SW480 (cell line): ENCODE measurements around the gene ALOX5AP.

Source experiments
- DNase-seq: peaks from one replicate; pipeline ENCODE4 v3.0.0-alpha.2; 2016; ENCODE audit warnings: low spot score

ALOX5AP gene

GRCh38 chr13:30714629-30715371 is 20.5 kb upstream of the ALOX5AP start:
- DNase-seq = no peak

- DNase-seq = no peak
These were observed 20.0 kb upstream of the ALOX5AP start for GRCh38 chr13:30715372-30715756.

DNA sequence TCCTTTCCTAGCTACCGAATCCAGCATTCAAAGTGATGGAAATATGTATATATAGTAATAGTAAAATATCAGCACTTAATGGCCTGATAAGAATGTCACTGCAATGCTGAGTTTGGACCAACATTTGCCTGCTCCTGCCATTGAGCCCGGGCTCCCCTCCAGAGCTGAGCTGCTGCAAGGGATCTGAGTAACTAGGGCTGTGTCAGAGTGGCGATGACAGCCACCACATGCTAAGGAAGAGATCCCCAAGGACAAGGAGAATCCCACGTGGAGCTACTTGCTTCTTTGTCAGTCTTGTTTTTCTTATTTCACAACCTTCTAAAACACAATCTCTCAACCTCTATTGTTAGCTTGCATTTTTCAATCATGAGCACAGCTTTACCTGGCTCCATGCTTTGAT is 19.5 kb upstream of the ALOX5AP start:
- no peak for DNase-seq

DNA sequence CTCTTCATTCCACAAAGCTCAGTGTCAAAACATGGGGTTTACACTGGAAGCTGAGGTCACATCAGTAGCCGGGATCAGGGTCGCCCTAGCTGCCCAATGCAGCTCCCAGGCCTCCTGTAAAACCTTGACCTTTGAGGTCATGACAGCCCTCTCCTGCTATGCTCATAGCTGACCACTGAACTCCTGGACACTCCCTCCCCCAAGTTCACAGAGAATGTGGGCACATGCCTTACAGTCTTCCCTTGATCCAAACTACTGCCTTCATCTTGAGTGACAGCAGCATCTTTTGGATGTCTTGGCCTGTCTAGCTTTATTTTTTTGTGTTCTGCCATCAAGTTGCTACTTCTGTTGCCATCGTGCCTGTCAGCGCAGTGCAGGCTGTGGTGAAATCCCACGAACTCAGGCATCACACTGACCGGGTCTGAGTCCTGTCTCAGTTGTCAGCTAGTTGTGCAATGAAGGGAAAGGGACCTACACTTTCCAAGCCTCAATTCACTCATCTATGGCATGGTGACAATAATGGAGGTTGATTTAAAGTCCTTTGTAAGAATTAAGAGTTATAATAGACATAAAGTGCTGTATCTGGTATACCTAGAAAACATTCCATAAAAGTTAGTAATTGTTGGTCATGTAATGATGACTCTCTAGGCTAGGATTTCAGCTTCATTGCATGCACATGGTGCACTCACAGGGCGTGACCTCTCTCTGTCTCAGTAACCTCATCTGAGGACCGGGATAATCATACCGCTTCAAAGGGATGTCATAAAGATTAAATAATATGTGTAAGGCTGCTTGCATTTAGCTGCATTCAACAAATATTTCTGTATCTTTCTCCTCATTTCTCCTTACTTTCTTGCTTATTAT is 16.4 kb upstream of the ALOX5AP start:
- DNase-seq = peak; percentile 96

DNA sequence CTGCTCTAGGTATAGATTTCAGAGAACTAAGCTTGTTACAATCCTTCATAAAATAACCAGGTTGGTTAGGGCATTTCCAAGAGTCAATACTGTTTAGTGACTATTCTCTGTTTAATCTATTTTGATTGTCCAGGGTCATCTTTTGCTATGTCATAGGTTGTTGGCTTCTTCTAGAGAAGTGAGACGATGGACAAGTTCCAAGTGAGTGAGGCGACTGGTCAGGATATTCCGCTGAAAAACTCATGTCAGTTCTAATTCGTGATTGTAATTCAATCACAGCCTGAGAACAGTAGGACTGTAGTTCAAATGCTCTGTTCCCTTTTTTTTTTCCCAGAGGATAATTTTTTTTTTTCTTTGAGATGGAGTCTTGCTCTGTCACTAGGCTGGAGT is 15.8 kb upstream of the ALOX5AP start:
- peak; percentile 66 for DNase-seq

DNA sequence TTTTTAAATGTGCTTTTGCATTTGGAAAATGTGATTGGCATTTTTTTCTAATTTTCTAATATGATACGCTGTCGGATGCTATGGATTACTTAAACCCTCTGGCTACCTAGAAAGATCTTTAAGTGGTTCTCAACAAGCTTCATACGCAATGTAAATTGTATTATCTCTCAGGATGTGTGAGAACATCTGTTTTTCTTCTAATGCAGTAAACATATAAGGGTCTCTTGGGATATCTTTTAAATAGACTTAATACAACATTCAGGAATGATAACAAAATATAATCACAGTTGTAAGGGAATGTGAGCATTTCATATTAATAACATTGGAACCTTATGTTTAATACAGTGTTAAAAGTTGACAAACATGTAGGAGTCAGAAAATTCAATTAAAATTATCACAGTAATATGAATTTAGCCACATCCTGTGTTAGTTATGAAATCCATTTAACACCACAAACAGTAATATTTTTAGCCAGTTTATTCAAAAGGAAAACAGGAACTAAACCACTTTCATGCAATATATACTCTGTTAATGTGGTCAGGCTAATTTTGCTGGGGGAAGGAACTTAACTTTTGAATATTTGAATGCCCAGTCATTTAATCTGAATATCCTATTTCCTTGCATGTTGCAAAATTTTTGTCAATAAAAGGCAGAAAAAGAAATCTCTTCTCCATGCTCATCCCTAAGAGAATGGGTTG is 15.0 kb upstream of the ALOX5AP start:
- no peak for DNase-seq

- no peak for DNase-seq
These were observed 13.4 kb upstream of the ALOX5AP start for GRCh38 chr13:30721936-30722335.

GRCh38 chr13:30722361-30722760 is 13.0 kb upstream of the ALOX5AP start:
- no peak for DNase-seq

DNA sequence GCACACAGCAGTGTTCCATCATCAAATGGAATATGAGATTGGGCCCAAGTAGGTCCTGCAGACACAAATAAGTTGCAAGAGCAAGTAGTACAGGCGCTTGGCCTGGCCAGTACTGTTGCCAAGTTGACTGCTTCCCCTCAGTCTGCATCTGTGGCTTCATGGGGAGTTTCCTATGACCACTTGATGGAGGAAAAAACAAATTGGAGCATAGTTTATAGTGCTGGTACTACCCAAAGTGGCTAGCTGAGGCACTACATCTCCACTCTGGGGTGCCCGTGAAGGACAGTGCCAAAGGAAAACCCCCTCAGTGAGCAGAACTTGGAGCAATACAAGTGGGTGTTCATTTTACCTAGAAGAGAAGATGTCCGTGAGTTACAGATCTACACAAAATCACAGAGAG is 10.6 kb upstream of the ALOX5AP start:
- DNase-seq = no peak

- DNase-seq = no peak
These were observed 9.8 kb upstream of the ALOX5AP start for GRCh38 chr13:30725326-30726085.

GRCh38 chr13:30726192-30726591 is 9.2 kb upstream of the ALOX5AP start:
- no peak for DNase-seq

DNA sequence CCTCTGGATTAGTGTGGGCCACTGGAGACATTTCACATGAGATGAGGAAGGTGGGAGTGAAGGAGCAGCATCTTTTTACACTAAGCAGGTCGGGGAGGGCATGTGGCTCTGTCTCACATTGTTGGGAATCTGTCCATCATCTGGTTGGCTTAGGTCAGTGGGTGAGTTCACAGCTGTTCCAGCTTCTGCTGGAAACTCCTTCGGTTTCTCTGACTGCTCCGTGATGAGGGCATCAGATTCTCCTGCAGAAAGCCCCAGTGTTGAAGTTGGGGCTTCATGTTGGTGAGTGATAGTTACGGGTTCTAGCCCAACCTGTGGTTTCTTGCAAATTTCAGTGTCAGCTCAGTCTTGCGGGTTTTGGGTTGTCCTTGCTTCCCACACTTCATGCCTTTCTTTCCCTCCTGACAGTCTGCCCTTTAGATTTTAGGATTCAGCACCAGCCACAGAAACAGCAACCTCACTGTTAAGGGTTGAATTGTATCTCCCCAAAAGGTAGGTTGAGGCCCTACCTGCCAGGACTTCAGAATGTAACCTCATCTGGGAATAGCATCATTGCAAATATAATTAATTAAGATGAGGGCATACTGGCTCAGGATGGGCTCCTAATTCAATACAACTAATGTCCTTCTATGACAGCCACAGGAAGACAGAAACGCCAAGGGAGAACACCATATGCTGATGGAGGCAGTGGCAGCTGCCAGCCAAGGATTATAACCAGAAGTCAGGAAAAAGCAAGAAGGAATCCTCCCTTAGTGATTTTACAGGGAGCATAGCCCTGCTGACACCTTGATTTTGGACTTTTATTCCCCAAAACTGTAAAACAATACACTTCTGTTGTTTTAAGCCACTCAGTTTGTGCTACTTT is 7.6 kb upstream of the ALOX5AP start:
- DNase-seq = no peak

GRCh38 chr13:30729801-30730200 is 5.5 kb upstream of the ALOX5AP start:
- DNase-seq = no peak

- DNase-seq = no peak
These were observed 4.8 kb upstream of the ALOX5AP start for GRCh38 chr13:30730526-30730925.

GRCh38 chr13:30731361-30732045 is 3.8 kb upstream of the ALOX5AP start:
- no peak for DNase-seq

GRCh38 chr13:30732046-30732390 is 3.3 kb upstream of the ALOX5AP start:
- no peak for DNase-seq

- peak; percentile 54 for DNase-seq
These were observed 904 bp upstream of the ALOX5AP start for GRCh38 chr13:30734439-30734838.

- no peak for DNase-seq
These were observed 481 bp downstream of the ALOX5AP start for GRCh38 chr13:30735872-30736175.

GRCh38 chr13:30736461-30737320 is 1.3 kb downstream of the ALOX5AP start:
- no peak for DNase-seq
